Stimulated activated memory B cell treated with anti-CD40 and anti-IgM and Interleukin-4, amounts not matched to agents 10 μg/mL and 1 μg/mL and 100 μg/mL, for 72 hours (primary cell): ENCODE measurements around the gene BANK1.
"Not testable (repeated sequence)": the region's sequence is repeated elsewhere in the genome, so short reads cannot be mapped to it uniquely, and the experiment has no call there.

ENCODE experiments used
- ATAC-seq: fragments of 150-1000 bp; cut with Tn5 transposase; 2 replicates; pipeline ENCODE4 v1.10.0; 2021
- H3K27ac Mint-ChIP-seq: one replicate; pipeline ENCODE4 v1.8.0; 2022; ENCODE audit warnings: mild to moderate bottlenecking, mixed read lengths
- H3K27me3 Mint-ChIP-seq: one replicate; pipeline ENCODE4 v1.8.0; 2022; ENCODE audit warnings: mixed read lengths
- H3K36me3 Mint-ChIP-seq: one replicate; pipeline ENCODE4 v1.8.0; 2022; ENCODE audit warnings: mixed read lengths
- H3K4me1 Mint-ChIP-seq: one replicate; pipeline ENCODE4 v1.8.0; 2022; ENCODE audit warnings: mixed read lengths
- H3K4me3 Mint-ChIP-seq: one replicate; pipeline ENCODE4 v1.8.0; 2022; ENCODE audit warnings: mild to moderate bottlenecking, moderate library complexity, mixed read lengths
- H3K9me3 Mint-ChIP-seq: one replicate; pipeline ENCODE4 v1.8.0; 2022; ENCODE audit warnings: mixed read lengths

The BANK1 gene

GRCh38 chr4:101905527-101905926 lies 115.0 kb downstream of the BANK1 start:
- not testable (repeated sequence) for H3K27me3 Mint-ChIP-seq, H3K9me3 Mint-ChIP-seq, H3K4me3 Mint-ChIP-seq, ATAC-seq, H3K4me1 Mint-ChIP-seq
- Mint-ChIP-seq H3K36me3 (peaks cover 71% of the 10 kb centered on the region), H3K27ac (peak overlapping the region; percentile 53)

- H3K27me3 Mint-ChIP-seq, result no peaks in the 10 kb centered on the region
- no peak overlapping the region for H3K27ac Mint-ChIP-seq
- H3K4me1 Mint-ChIP-seq, result peaks cover 15% of the 10 kb centered on the region
- no peak for ATAC-seq
- H3K9me3 Mint-ChIP-seq, result peaks cover 7% of the 10 kb centered on the region
- H3K36me3 Mint-ChIP-seq, result peaks cover 69% of the 10 kb centered on the region
- H3K4me3 Mint-ChIP-seq, result no peak overlapping the region
Measured at GRCh38 chr4:101910786-101911373, 120.3 kb downstream of the BANK1 start.

GRCh38 chr4:101911616-101912015 lies 121.1 kb downstream of the BANK1 start:
- Mint-ChIP-seq H3K36me3 (peaks cover 62% of the 10 kb centered on the region), H3K27me3 (no peaks in the 10 kb centered on the region), H3K4me3 (no peak overlapping the region), H3K27ac (no peak overlapping the region), H3K4me1 (peaks cover 15% of the 10 kb centered on the region), H3K9me3 (peaks cover 6% of the 10 kb centered on the region)
- no peak for ATAC-seq

- no peak overlapping the region for H3K4me3 Mint-ChIP-seq
Measured at GRCh38 chr4:101914761-101915160, 124.2 kb downstream of the BANK1 start.

GRCh38 chr4:101919373-101919977 lies 128.9 kb downstream of the BANK1 start:
- Mint-ChIP-seq H3K4me1 (peaks cover 13% of the 10 kb centered on the region), H3K27me3 (no peaks in the 10 kb centered on the region), H3K36me3 (peaks cover 34% of the 10 kb centered on the region), H3K27ac (peak overlapping the region; percentile 55), H3K9me3 (no peaks in the 10 kb centered on the region), H3K4me3 (no peak overlapping the region)
- ATAC-seq, result no peak

More at GRCh38 chr4:101914761-101915160, 124.2 kb downstream of the BANK1 start:
- H3K4me1 Mint-ChIP-seq, result peaks cover 15% of the 10 kb centered on the region
- no peaks in the 10 kb centered on the region for H3K27me3 Mint-ChIP-seq
- H3K27ac Mint-ChIP-seq, result no peak overlapping the region
- peaks cover 39% of the 10 kb centered on the region for H3K36me3 Mint-ChIP-seq
- H3K9me3 Mint-ChIP-seq, result peaks cover 5% of the 10 kb centered on the region
- no peak for ATAC-seq

- H3K4me3 Mint-ChIP-seq, result no peak overlapping the region
- H3K27me3 Mint-ChIP-seq, result no peaks in the 10 kb centered on the region
- H3K27ac Mint-ChIP-seq, result peak overlapping the region; percentile 54
- no peak for ATAC-seq
- H3K4me1 Mint-ChIP-seq, result peaks cover 13% of the 10 kb centered on the region
- peaks cover 40% of the 10 kb centered on the region for H3K36me3 Mint-ChIP-seq
- peaks cover under 1% of the 10 kb centered on the region for H3K9me3 Mint-ChIP-seq
Measured at GRCh38 chr4:101921370-101921769, 130.8 kb downstream of the BANK1 start.

- ATAC-seq, result no peak
- peaks cover 61% of the 10 kb centered on the region for H3K36me3 Mint-ChIP-seq
- peaks cover 4% of the 10 kb centered on the region for H3K9me3 Mint-ChIP-seq
- H3K4me1 Mint-ChIP-seq, result peaks cover 26% of the 10 kb centered on the region
- no peaks in the 10 kb centered on the region for H3K27me3 Mint-ChIP-seq
- H3K27ac Mint-ChIP-seq, result peak overlapping the region; percentile 61
- no peak overlapping the region for H3K4me3 Mint-ChIP-seq
Measured at GRCh38 chr4:101931619-101932018, 141.1 kb downstream of the BANK1 start.

- Mint-ChIP-seq H3K4me1 (peaks cover 21% of the 10 kb centered on the region), H3K9me3 (peaks cover 2% of the 10 kb centered on the region), H3K27me3 (no peaks in the 10 kb centered on the region), H3K4me3 (no peak overlapping the region), H3K27ac (peak overlapping the region; percentile 55), H3K36me3 (peaks cover 67% of the 10 kb centered on the region)
- ATAC-seq, result no peak
Measured at GRCh38 chr4:101933855-101934254, 143.3 kb downstream of the BANK1 start.

GRCh38 chr4:101938836-101939235 lies 148.3 kb downstream of the BANK1 start:
- Mint-ChIP-seq H3K27ac (peak overlapping the region; percentile 61), H3K36me3 (peaks cover 83% of the 10 kb centered on the region), H3K4me1 (peaks cover 48% of the 10 kb centered on the region), H3K9me3 (no peaks in the 10 kb centered on the region), H3K4me3 (no peak overlapping the region), H3K27me3 (no peaks in the 10 kb centered on the region)
- ATAC-seq, result no peak

- no peaks in the 10 kb centered on the region for H3K27me3 Mint-ChIP-seq
- H3K4me1 Mint-ChIP-seq, result peaks cover 62% of the 10 kb centered on the region
- H3K9me3 Mint-ChIP-seq, result no peaks in the 10 kb centered on the region
- H3K4me3 Mint-ChIP-seq, result no peak overlapping the region
- H3K36me3 Mint-ChIP-seq, result peaks cover 64% of the 10 kb centered on the region
- ATAC-seq, result no peak
- H3K27ac Mint-ChIP-seq, result peak overlapping the region; percentile 72
Measured at GRCh38 chr4:101941816-101942358, 151.4 kb downstream of the BANK1 start.

GRCh38 chr4:101942891-101943290 lies 152.4 kb downstream of the BANK1 start:
- peak overlapping the region; percentile 72 for H3K27ac Mint-ChIP-seq
- no peak overlapping the region for H3K4me3 Mint-ChIP-seq
- peaks cover 54% of the 10 kb centered on the region for H3K36me3 Mint-ChIP-seq
- peaks cover 69% of the 10 kb centered on the region for H3K4me1 Mint-ChIP-seq
- H3K27me3 Mint-ChIP-seq, result no peaks in the 10 kb centered on the region
- ATAC-seq, result no peak
- H3K9me3 Mint-ChIP-seq, result no peaks in the 10 kb centered on the region

GRCh38 chr4:101944649-101945048 lies 154.1 kb downstream of the BANK1 start:
- ATAC-seq, result no peak
- Mint-ChIP-seq H3K9me3 (no peaks in the 10 kb centered on the region), H3K27me3 (no peaks in the 10 kb centered on the region), H3K4me3 (no peak overlapping the region), H3K4me1 (peaks cover 67% of the 10 kb centered on the region), H3K36me3 (peaks cover 47% of the 10 kb centered on the region), H3K27ac (peak overlapping the region; percentile 72)

GRCh38 chr4:101948055-101948454 lies 157.5 kb downstream of the BANK1 start:
- Mint-ChIP-seq H3K4me1 (peaks cover 38% of the 10 kb centered on the region), H3K27ac (peak overlapping the region; percentile 58), H3K27me3 (no peaks in the 10 kb centered on the region), H3K36me3 (peaks cover 27% of the 10 kb centered on the region), H3K4me3 (no peak overlapping the region), H3K9me3 (no peaks in the 10 kb centered on the region)
- peak; percentile 50 for ATAC-seq

GRCh38 chr4:101948951-101949350 lies 158.4 kb downstream of the BANK1 start:
- Mint-ChIP-seq H3K27me3 (no peaks in the 10 kb centered on the region), H3K27ac (peak overlapping the region; percentile 58), H3K36me3 (peaks cover 24% of the 10 kb centered on the region), H3K4me3 (no peak overlapping the region), H3K4me1 (peaks cover 35% of the 10 kb centered on the region), H3K9me3 (no peaks in the 10 kb centered on the region)
- no peak for ATAC-seq

- Mint-ChIP-seq H3K27ac (peak overlapping the region; percentile 8), H3K36me3 (peaks cover 30% of the 10 kb centered on the region), H3K4me3 (no peak overlapping the region), H3K4me1 (peaks cover 42% of the 10 kb centered on the region), H3K9me3 (no peaks in the 10 kb centered on the region), H3K27me3 (no peaks in the 10 kb centered on the region)
- ATAC-seq, result no peak
Measured at GRCh38 chr4:101950258-101950979, 159.9 kb downstream of the BANK1 start.
